ENCODE measurements around the gene ANKS1A.

GRCh38 chr6:34887753-34888513 lies 1.1 kb upstream of the ANKS1A start, which contains the start of gene TAF11:
- TF ChIP-seq CTCF (IDR thresholded peaks at IDR 0.05) (no peak), EP300 (IDR thresholded peaks at IDR 0.05; ENCODE audit: borderline replicate concordance in 1 of 2, low read depth in 1 of 2, low read length in 1 of 2) (peak in 1 of 2 experiments; percentile 32; a peak in 1 of 4 replicates), GATA2 (CRISPR knock-in tag; IDR thresholded peaks at IDR 0.05) (no peak), JUND (IDR thresholded peaks at IDR 0.05) (peak; percentile 20; the same call in 1 of the 2 replicates), MAX (IDR thresholded peaks at IDR 0.05; ENCODE audit: low read depth) (peak; percentile 90), CHD2 (IDR thresholded peaks at IDR 0.05; ENCODE audit: low read length, partially characterized antibody) (peak; percentile 82), NRF1 (IDR thresholded peaks at IDR 0.05; ENCODE audit: low read depth, low read length) (no peak), USF1 (IDR thresholded peaks at IDR 0.05; ENCODE audit: borderline replicate concordance, low read depth) (no peak), RXRA (IDR thresholded peaks at IDR 0.05; ENCODE audit: borderline replicate concordance, low read depth) (no peak), POLR2AphosphoS5 (IDR thresholded peaks at IDR 0.05; ENCODE audit: low read depth, low read length) (peak; percentile 92)
- TF ChIP-seq, protein P1, sequence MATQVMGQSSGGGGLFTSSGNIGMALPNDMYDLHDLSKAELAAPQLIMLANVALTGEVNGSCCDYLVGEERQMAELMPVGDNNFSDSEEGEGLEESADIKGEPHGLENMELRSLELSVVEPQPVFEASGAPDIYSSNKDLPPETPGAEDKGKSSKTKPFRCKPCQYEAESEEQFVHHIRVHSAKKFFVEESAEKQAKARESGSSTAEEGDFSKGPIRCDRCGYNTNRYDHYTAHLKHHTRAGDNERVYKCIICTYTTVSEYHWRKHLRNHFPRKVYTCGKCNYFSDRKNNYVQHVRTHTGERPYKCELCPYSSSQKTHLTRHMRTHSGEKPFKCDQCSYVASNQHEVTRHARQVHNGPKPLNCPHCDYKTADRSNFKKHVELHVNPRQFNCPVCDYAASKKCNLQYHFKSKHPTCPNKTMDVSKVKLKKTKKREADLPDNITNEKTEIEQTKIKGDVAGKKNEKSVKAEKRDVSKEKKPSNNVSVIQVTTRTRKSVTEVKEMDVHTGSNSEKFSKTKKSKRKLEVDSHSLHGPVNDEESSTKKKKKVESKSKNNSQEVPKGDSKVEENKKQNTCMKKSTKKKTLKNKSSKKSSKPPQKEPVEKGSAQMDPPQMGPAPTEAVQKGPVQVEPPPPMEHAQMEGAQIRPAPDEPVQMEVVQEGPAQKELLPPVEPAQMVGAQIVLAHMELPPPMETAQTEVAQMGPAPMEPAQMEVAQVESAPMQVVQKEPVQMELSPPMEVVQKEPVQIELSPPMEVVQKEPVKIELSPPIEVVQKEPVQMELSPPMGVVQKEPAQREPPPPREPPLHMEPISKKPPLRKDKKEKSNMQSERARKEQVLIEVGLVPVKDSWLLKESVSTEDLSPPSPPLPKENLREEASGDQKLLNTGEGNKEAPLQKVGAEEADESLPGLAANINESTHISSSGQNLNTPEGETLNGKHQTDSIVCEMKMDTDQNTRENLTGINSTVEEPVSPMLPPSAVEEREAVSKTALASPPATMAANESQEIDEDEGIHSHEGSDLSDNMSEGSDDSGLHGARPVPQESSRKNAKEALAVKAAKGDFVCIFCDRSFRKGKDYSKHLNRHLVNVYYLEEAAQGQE (IDR thresholded peaks at IDR 0.05; ENCODE audit: low read depth, low read length) = peak; percentile 20; the same call in 1 of the 2 replicates
